Liver (tissue), 2 donors: ENCODE data around the gene DTWD2.

Experiments
- JUND ChIP-seq, 2 donors: IDR thresholded peaks; 2 replicates each; pipeline ENCODE4 v1.6.1; 2016; ENCODE audit warnings: antibody characterized with exemption in 2 of 2
- RAD21 ChIP-seq, 2 donors: IDR thresholded peaks; 2 replicates each; pipeline ENCODE4 v1.6.1; 2016; ENCODE audit warnings: antibody characterized with exemption in 2 of 2, mild to moderate bottlenecking in 2 of 2
- TF ChIP-seq, protein P1 (sequence below): IDR thresholded peaks from 2 replicates; pipeline ENCODE4 v1.6.1; 2016; ENCODE audit warnings: antibody characterized with exemption
- donor health status: healthy.

DNA sequence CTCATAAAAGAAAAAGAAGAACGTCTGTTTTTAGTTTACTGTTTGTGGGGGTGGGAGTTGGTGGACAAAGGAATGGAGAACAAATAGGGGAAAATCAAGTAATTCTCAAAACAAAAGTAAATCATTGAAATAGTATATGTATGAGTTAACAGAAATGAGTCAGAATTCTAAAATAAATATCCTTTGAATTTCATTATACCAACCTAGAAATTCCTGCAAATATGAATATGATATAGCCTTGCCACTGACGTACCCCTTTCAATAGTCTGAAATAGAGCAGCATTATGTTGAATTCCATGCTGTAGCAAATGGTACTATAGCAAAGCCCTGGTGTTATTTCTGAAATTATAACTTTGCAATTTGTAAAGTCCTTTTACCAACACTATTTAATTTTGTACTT, 29.6 kb upstream of the DTWD2 start:
- TF ChIP-seq JUND (IDR thresholded peaks at IDR 0.05) (no peak), RAD21 (IDR thresholded peaks at IDR 0.05) (no peak)
- TF ChIP-seq, protein P1, sequence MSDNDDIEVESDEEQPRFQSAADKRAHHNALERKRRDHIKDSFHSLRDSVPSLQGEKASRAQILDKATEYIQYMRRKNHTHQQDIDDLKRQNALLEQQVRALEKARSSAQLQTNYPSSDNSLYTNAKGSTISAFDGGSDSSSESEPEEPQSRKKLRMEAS = no peak
